Measurements from ENCODE around the gene SLC22A7. TPM values are rescaled to one million over a fixed set of nuclear protein-coding genes. Genes with fewer than 3 reads are reported as not detected.

SLC22A7 gene
- total RNA-seq, 1 experiment from 2014 or later = not detected

DNA sequence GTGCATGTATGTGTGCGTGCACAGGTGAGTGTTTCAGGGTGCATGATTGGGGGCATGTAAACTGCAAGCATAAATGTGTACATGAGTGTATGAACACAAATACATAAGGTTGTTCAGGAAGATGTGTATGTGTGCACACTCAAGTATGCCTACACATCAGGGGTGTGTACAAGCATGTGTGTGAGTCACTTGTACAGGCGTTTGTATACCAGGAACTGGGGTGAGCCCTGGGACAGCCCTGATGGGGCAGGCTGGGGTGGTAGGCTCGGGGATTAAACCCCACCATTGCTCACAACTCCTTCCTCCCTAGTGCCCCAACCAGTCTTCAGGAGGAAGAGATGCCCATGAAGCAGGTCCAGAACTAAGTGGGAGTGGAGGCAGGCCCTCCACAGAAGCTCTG lies 6.3 kb downstream of the SLC22A7 start:
- POLR2A ChIA-PET (ENCODE audit: unreplicated experiment) = no interaction called here
- DNase-seq (no peak), ATAC-seq (no peak)
- no TSS peak for BruUV-seq (replicated peaks)
- H2AFZ ChIP-seq (ENCODE audit: low read length) = no peak overlapping the region
- TF ChIP-seq, protein P1, sequence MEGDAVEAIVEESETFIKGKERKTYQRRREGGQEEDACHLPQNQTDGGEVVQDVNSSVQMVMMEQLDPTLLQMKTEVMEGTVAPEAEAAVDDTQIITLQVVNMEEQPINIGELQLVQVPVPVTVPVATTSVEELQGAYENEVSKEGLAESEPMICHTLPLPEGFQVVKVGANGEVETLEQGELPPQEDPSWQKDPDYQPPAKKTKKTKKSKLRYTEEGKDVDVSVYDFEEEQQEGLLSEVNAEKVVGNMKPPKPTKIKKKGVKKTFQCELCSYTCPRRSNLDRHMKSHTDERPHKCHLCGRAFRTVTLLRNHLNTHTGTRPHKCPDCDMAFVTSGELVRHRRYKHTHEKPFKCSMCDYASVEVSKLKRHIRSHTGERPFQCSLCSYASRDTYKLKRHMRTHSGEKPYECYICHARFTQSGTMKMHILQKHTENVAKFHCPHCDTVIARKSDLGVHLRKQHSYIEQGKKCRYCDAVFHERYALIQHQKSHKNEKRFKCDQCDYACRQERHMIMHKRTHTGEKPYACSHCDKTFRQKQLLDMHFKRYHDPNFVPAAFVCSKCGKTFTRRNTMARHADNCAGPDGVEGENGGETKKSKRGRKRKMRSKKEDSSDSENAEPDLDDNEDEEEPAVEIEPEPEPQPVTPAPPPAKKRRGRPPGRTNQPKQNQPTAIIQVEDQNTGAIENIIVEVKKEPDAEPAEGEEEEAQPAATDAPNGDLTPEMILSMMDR (conservative IDR thresholded peaks at IDR 0.05; ENCODE audit: low read depth, low read length) = no peak
- TF ChIP-seq EZH2phosphoT487 (IDR thresholded peaks at IDR 0.05; ENCODE audit: borderline replicate concordance, low read length) = no peak
- no peak for TF ChIP-seq EZH2 (IDR thresholded peaks at IDR 0.05; ENCODE audit: low read length, unreplicated experiment)
- no peaks in the 10 kb centered on the region for H3K79me2 ChIP-seq (ENCODE audit: low read length)
- CTCF ChIA-PET = no interaction called here
- H3K27me3 ChIP-seq (ENCODE audit: low read length) = peaks cover 3% of the 10 kb centered on the region; the same call in 1 of the 2 replicates
- intact Hi-C loops (cut with micrococcal nuclease) = no loop called here
- no peak overlapping the region for H3K4me3 ChIP-seq (ENCODE audit: low read length)
- H3K36me3 ChIP-seq (ENCODE audit: low read depth, low read length) = no peaks in the 10 kb centered on the region
- H3K9me3 ChIP-seq (ENCODE audit: low read length) = no peaks in the 10 kb centered on the region
- H3K4me1 ChIP-seq (ENCODE audit: insufficient read depth, low read length) = peaks cover 10% of the 10 kb centered on the region; the same call in 1 of the 2 replicates
- no peaks in the 10 kb centered on the region for H3F3A ChIP-seq (ENCODE audit: low read length, unreplicated experiment)
- no peaks in the 10 kb centered on the region for H3K9me2 ChIP-seq (replicated peaks; ENCODE audit: low read length)
- no peak overlapping the region for H3K27ac ChIP-seq (ENCODE audit: low read length)
- H4K20me1 ChIP-seq (ENCODE audit: low read length) = no peaks in the 10 kb centered on the region
- H3K4me2 ChIP-seq (ENCODE audit: low read length) = no peak overlapping the region
- no peak overlapping the region for H3K9ac ChIP-seq (ENCODE audit: low read length)

DNA sequence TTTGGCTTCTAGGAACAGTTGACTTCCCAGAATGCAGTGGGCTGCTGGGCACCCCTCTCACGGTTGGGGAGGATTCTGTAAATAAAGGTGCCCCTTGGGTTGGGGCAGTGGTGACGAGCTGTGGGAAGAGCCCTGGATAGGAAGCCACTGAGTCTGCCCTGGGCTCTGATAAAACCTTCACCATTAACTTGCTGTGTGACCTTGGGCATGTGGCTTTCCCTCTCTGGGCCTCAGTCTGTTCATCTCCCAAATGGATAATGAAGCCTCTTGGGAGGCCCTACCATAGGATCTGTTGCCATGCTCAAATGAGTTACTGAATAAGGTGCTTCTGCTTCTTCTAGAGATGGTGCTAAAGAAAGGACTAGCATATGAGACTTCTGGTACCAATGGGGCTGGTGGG lies 6.8 kb downstream of the SLC22A7 start:
- Histone ChIP-seq H3K27me3 (ENCODE audit: low read length) (peaks cover under 1% of the 10 kb centered on the region; the same call in 1 of the 2 replicates), H3K4me3 (ENCODE audit: low read length) (no peak overlapping the region), H3K9ac (ENCODE audit: low read length) (no peak overlapping the region), H3K9me3 (ENCODE audit: low read length) (no peaks in the 10 kb centered on the region), H3K9me2 (replicated peaks; ENCODE audit: low read length) (no peaks in the 10 kb centered on the region), H3K4me2 (ENCODE audit: low read length) (no peak overlapping the region), H3K36me3 (ENCODE audit: low read depth, low read length) (no peaks in the 10 kb centered on the region), H4K20me1 (ENCODE audit: low read length) (no peaks in the 10 kb centered on the region), H3K27ac (ENCODE audit: low read length) (no peak overlapping the region), H3K4me1 (ENCODE audit: insufficient read depth, low read length) (peaks cover 10% of the 10 kb centered on the region; the same call in 1 of the 2 replicates), H2AFZ (ENCODE audit: low read length) (no peak overlapping the region), H3K79me2 (ENCODE audit: low read length) (no peaks in the 10 kb centered on the region), H3F3A (ENCODE audit: low read length, unreplicated experiment) (no peaks in the 10 kb centered on the region)
- DNase-seq = no peak
- intact Hi-C loops (cut with micrococcal nuclease) = no loop called here
- TF ChIP-seq EZH2phosphoT487 (IDR thresholded peaks at IDR 0.05; ENCODE audit: borderline replicate concordance, low read length) (no peak), EZH2 (IDR thresholded peaks at IDR 0.05; ENCODE audit: low read length, unreplicated experiment) (no peak)
- TF ChIP-seq, protein P1 (conservative IDR thresholded peaks at IDR 0.05; ENCODE audit: low read depth, low read length) = no peak
- no TSS peak for BruUV-seq (replicated peaks)
- no peak for ATAC-seq
- ChIA-PET CTCF (no interaction called here), POLR2A (ENCODE audit: unreplicated experiment) (no interaction called here)

DNA sequence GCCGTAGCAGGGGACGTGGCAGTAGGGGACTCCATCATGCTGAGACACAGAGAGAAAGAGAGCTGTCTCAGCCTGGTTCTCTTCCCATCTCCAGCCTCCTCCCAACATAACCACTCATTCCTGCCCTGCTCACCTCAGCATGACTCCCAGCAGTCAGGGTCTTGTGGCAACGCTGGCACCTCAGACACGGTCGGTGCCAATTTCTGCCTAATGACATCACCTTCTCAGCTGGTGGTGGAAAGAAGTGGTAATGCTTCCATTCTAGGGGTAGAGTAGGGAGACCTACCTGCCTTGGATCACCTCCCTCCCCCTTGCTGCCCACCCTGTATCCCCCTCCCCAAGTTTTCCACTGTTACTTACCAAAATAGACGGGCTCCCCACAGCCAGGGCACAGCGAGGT lies 8.0 kb downstream of the SLC22A7 start:
- Histone ChIP-seq H4K20me1 (ENCODE audit: low read length) (no peaks in the 10 kb centered on the region), H3K36me3 (ENCODE audit: low read depth, low read length) (no peaks in the 10 kb centered on the region), H3K79me2 (ENCODE audit: low read length) (no peaks in the 10 kb centered on the region), H3K4me1 (ENCODE audit: insufficient read depth, low read length) (peaks cover 10% of the 10 kb centered on the region; the same call in 1 of the 2 replicates), H3K9me2 (replicated peaks; ENCODE audit: low read length) (no peaks in the 10 kb centered on the region), H3K27ac (ENCODE audit: low read length) (no peak overlapping the region), H3K9ac (ENCODE audit: low read length) (no peak overlapping the region), H3K4me2 (ENCODE audit: low read length) (no peak overlapping the region), H3K4me3 (ENCODE audit: low read length) (no peak overlapping the region), H3K27me3 (ENCODE audit: low read length) (no peaks in the 10 kb centered on the region), H3F3A (ENCODE audit: low read length, unreplicated experiment) (no peaks in the 10 kb centered on the region), H2AFZ (ENCODE audit: low read length) (no peak overlapping the region), H3K9me3 (ENCODE audit: low read length) (no peaks in the 10 kb centered on the region)
- no TSS peak for BruUV-seq (replicated peaks)
- ChIA-PET POLR2A (ENCODE audit: unreplicated experiment) (no interaction called here), CTCF (no interaction called here)
- intact Hi-C loops (cut with micrococcal nuclease) = no loop called here
- TF ChIP-seq EZH2 (IDR thresholded peaks at IDR 0.05; ENCODE audit: low read length, unreplicated experiment) = no peak
- TF ChIP-seq, protein P1 (conservative IDR thresholded peaks at IDR 0.05; ENCODE audit: low read depth, low read length) = no peak
- no peak for TF ChIP-seq EZH2phosphoT487 (IDR thresholded peaks at IDR 0.05; ENCODE audit: borderline replicate concordance, low read length)
- DNase-seq = no peak
- ATAC-seq = no peak
